ENCODE data around the gene ITPKC.
"Not testable (repeated sequence)": the region's sequence is repeated elsewhere in the genome, so short reads cannot be mapped to it uniquely, and the experiment has no call there.

ITPKC gene

DNA sequence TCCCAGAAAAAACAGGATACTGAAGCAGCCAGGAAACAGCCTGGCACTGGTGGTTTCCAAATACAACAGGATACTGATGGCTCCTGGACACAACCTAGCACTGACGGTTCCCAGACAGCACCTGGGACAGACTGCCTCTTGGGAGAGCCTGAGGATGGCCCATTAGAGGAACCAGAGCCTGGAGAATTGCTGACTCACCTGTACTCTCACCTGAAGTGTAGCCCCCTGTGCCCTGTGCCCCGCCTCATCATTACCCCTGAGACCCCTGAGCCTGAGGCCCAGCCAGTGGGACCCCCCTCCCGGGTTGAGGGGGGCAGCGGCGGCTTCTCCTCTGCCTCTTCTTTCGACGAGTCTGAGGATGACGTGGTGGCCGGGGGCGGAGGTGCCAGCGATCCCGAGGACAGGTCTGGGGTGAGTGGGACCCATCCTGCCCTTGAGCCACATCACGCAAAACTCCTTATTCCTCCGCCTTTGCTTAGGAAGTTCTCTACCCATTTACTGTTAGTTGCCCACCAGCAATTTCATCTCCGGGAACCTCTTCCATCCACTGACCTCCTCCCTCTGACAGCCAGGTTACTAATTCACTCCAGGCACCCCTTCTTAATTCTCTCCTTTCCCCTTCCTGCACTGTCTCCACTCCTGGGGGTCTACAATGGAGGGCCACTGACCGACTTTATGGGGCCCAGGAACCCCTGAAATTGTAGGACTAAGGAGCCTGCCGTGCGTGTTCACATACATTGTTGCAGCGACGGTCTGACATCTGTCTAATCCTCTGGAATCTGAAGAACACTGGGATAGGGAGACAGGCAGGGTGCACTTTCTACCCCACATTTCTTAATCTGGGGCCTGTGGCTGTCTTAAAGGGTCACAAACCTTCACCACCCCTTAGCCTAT is 1.2 kb downstream of the ITPKC start:
- no peak for DNase-seq

DNA sequence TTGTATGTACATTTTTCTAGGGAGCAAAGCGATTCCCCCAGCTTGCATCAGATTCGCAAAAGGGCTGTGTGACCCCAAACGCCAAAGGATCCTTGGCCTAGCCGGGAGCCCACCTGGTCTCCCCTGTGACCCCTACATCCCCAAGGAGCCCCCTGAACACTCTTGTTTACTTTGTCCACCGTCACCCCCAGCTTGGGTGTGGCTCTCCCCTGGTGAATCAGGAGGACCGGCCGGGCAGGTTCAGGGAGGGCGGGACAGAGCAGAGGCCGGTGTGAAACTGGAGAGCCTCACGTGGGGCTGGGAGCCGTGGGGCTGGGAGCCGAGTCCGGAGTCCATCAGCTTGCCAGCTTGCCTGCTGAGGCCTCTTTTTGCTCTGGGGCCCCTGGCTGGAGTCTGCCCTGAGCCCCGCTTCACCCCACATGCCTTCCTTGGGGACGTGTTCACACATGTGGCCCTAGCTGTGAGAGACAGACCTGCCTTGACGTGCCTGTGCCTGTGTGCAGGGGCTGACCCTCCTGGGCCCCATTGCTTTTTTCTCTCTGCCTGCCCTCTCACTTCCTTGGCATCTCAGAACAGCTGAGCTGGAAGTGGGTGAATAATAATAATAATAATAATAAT is 2.0 kb downstream of the ITPKC start:
- no peak for DNase-seq

DNA sequence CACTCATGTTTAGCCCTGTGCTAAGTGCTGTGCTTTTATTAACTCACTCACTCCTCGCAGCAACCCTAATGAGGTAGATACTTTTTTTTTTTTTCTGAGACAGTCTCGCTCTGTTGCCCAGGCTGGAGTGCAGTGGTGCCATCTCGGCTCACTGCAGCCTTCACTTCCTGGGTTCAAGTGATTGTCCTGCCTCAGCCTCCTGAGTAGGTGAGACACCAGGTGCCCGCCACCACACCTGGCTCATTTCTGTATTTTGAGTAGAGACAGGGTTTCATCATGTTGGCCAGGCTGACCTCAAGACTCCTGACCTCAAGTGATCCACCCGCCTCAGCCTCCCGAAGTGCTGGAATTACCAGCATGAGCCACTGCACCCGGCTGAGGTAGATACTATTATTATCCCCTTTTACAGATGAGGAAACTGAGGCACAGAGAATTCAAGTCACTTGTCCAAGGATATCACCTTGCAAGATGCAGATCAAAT is 2.5 kb downstream of the ITPKC start:
- no peak for DNase-seq

DNA sequence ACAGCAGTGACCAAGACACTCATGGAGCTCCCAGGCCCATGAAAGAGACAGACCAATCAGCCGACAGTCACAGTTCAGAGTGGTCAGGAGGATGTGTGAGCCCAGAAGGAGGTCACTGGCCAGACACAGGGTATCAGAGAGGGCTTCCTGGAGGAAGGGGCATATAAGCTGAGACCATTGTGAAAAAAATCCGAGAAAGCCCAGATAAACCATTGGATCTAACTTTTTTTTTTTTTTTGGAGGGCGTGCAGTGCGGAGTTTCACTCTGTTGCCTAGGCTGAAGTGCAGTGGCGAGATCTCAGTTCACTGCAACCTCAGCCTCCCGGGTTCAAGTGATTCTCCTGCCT is 4.2 kb downstream of the ITPKC start:
- no peak for DNase-seq

DNA sequence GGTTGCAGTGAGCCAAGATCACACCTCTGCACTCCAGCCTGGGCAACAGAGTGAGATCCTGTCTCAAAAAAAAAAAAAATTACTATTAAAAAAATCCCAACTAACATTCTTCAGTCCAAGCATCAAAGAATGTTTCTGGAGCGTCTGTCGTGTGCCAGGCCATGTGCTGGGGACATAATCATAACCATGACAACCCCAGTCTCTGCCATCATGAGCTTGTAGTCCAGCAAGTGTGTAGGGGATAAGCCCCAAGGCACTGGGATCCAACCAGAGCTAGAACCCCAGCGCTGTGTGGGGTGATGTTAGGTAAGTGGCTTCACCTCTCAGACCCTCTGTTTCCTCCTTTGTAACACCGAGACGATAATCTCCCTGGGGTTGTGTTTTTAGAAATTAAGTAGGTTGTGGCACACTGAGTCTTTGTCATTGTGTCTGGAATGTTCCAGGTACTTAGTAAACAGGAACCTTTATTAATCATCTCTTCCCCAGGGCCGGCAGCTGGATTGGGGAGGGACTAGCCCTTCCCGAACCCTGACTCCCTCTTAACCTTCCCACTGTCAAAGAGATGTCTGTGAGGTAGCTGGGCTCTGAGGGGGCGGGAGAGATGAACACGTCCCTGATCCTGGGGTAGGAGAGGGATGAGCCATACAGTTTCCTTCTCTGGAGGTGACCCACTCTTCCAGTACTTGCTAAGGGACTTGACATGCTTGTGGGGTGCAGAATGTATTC is 5.2 kb downstream of the ITPKC start:
- no peak for DNase-seq

DNA sequence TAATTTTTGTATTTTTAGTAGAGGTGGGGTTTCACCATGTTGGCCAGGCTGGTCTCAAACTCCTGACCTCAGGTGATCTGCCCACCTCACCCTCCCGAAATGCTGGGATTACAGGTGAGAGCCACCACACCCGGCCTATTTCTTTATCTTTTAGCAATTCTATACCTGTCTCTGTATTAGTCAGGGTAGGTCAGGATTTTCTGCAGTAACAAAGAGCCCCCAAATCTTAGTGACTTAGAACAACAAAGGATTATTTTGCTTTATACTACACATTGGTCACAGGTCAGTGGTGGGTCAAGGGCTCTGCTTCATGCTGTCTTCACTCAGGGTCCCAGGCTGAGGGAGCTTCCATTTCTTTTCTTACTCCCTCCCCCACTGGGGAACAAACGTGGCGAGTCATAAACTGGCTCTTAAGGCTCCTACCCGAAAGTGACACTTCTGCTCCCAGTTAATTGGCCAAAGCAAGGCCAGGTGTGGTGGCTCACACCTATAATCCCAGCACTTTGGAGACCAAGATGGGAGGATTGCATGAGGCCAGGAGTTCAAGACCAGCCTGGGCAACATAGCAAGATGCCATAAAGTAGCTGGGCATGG is 6.8 kb downstream of the ITPKC start:
- no peak for DNase-seq

DNA sequence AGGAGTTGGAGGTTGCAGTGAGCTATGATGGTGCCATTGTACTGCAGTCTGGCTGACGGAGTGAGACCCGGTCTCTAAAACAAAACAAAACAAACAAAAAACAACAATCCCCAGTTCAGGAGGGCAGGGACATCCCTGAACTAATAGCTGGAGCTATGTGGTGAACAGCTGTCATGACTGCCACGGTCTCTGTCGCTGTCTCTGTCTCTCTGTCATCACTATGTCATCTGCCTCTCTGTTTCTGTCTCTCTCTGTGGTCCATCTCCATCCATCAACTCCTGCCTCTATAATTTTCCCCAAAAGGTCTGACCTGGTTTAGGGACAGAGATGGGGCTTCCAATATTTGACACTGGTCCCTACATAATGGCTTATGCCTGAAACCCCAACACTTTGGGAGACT is 7.4 kb downstream of the ITPKC start:
- no peak for DNase-seq

DNA sequence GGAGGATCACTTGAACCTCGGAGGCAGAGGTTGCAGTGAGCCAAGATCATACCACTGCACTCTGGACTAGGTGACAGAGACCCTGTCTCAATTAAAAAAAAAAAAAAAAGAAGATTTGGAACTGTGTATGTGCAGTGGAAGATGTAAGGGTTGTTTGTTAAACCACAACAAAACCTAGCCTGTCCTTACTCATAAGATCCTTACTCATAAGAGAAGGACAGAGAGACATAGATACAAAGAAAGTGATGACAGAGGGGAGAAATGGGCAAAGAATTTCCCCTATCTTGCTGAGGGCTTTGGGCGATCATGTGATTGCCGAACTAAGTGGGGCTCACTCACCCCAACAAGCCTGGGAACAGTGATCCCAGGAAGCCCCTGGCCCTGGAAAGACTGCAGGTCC is 7.9 kb downstream of the ITPKC start:
- DNase-seq = no peak

DNA sequence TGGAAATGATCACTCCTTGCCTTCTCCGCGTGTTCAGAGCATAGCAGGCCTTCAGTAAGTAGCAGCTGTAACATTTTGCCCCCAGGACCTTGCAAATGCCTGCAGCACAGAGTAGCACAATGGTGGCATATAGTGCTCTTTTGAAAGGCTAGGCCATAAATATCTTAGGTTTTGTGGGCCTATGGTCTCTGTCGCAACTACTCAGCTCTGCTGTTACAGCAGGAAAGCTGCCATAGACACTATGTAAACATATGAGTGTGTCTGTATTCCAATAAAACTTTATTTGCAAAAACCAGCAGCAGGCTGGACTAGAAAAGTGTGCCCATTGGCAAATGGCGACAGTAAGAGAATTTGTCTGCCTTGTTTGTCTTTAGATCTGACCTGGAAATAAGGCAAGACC is 9.4 kb downstream of the ITPKC start:
- no peak for DNase-seq

DNA sequence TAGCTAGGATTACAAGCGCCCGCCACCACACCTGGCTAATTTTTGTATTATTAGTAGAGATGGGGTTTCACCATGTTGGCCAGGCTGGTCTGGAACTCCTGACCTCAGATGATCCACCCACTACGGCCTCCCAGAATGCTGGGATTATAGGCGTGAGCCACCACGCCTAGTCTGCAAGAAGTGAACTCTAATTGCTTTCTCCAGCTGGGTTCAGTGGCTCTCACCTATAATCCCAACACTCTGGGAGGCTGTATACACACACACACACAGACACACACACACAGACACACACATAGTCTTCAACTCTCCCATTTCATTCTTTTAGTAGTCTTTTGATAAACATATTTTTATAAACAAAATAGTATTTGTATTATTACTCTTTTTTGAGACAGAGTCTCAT is 13.2 kb downstream of the ITPKC start:
- DNase-seq = not testable (repeated sequence)

DNA sequence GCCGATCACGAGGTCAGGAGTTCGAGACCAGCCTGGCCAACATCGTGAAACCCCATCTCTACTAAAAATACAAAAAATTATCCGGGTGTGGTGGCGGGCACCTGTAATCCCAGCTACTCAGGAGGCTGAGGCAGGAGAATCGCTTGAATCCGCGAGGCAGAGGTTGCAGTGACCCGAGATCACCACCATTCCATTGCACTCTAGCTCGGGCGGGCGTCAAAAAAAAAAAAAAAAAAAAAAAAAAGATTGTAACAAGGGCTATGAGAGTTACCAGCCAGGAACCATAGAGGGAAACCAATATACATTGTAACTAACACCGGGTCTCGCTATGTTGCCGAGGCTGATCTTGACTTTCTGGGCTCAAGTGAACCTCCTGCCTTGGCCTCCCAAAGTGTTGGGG is 15.4 kb downstream of the ITPKC start:
- not testable (repeated sequence) for DNase-seq

DNA sequence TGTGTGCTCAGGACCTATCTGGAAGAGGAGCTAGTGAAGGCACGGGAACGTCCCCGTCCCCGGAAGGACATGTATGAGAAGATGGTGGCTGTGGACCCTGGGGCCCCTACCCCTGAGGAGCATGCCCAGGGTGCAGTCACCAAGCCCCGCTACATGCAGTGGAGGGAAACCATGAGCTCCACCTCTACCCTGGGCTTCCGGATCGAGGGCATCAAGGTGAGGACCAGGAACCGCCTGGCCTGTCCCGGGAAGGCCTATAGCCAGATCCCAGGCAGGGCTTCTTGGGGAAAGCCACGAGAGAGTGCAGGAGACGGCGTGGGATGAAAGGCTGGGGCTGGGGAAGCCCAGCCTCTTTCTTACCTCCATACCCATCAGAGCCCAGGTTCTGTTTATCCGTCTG is 16.2 kb downstream of the ITPKC start:
- no peak for DNase-seq

DNA sequence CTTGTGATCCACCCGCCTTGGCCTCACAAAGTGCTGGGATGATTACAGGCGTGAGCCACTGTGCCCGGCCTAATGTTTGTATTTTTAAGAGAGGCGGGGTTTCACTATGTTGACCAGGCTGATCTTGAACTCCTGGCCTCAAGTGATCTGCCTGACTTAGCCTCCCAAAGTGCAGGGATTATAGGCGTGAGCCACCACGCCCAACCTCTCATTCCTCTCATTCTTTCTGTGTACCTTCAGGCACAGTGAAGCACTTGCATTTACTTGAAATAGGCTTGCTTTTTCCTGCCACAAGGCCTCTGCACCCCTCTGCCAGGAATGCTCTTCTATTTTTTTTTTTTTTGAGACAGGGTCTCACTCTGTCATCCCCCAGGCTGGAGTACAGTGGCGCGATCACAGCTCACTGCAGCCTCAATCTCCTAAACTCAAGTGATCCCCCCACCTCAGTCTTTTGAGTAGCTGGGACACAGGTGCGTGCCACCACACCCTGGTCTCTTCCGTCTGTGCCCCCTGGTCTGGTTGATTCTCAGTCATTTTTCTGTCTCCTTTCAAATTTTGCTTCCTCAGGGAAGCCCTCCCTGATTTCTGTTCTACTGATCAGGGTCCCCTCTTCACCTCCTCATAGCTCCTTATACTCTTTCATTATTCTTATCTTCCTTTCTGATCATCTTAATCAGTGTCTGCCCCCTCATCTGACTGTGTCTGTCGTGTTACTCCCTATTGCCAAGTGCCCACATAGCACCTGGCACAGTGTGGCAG is 18.3 kb downstream of the ITPKC start:
- DNase-seq = no peak

DNA sequence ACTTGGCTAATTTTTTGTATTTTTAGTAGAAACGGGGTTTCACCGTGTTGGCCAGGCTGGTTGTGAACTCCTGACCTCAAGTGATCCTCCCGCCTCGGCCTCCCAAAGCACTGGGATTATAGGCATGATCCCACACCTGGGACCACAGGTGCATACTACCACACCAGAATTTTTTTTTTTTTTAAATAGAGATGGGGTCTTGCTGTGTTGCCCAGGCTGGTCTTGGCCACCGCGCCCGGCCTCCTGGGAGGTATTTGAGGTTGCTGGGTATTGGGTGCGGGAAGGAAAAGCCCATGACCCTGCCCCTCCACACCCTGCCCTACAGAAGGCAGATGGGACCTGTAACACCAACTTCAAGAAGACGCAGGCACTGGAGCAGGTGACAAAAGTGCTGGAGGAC is 19.7 kb downstream of the ITPKC start:
- no peak for DNase-seq

DNA sequence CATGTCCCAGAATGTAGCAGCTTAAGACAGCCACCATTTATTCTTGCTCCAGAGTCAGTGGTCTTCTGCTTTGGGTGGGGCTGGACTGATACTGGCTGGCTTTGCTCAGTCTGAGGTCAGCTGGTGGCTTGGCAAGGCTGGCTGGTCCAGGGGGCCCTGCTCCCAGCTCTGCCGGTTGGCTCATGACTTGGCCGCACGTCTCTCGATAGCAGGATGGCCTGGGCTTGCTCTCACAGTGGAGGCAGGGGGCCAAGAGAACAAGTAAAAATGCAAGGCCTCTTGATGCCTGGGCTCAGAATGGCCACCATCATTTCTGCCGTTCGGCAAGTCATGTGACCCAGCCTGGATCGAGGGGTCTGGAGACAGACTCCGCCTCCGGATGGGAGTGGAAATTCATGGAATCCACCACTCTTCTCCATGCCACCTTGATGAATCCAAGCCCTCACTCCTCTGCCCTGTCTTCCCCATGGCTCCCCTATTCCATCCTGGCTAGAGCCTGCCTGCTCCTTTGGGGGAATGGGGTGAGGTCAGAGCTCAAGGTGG is 20.3 kb downstream of the ITPKC start:
- DNase-seq = no peak

DNA sequence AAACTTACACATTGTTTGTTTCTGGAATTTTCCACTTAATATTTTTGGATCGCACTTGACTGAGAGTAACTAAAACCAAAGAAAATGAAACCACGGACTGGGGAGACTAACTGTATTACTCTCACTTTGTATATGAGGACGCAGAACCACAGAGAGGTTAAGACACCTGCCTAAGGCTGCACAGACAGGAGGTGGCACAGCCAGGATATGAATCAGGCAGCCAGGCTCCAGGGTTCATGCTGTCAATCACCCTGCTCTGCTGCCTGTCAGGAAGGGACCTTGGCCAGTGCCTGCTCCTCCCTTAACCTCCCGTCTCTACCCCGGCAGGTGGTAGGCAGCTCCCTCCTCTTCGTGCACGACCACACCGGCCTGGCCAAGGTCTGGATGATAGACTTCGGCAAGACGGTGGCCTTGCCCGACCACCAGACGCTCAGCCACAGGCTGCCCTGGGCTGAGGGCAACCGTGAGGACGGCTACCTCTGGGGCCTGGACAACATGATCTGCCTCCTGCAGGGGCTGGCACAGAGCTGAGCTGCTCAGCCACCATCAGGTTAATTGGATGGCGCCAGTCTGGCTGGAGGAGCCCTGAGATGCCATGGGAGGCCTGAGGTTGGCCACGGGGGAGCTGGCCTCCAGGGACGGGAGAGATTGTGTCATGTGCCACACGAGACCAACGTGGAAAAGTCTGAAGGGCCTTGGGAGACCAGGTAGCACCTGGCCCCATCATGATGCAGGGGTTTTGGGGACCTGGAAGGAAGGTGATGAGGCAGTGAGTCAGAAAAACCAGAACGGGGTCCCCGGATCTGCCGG is 22.3 kb downstream of the ITPKC start:
- no peak for DNase-seq

DNA sequence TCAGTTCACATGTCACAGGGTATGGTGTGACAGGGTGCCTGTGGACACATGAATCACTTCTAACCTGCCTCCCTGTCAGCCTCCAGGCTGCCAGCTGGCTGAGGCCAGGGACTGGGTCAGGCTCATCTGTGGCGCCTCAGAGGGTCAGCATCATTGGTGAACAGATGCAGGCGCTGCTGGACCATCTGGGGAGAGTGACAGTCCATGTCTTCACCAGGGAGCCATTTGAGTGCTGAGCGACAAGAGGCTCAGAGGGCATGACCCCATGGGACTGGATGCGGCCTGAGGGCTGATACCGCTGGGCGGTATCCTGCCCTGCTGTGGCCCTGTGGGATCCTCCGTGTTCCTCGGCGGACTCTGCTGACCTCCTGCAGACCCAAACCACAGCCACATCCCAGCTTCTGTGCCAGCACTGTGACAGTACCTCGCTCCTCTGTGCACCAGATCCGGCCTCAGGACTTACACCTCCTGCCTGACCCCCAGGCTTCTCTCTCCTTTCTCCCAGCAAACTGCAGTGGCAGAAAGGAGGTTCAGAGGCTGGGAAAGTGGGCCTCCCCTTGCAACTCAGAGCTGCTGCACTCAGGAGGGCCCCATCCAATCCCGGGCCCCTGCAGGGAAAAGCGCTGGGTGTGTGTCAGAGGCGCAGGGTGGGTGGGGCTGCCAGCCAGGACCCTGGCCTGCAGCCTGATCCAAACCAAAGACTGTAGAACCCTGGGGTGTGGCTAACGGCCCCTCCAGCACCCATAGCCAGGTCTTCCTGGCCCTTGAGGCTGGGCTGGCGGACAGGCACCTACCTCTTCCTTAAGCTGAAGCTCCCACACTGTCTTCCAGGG is 23.2 kb downstream of the ITPKC start:
- DNase-seq = no peak

DNA sequence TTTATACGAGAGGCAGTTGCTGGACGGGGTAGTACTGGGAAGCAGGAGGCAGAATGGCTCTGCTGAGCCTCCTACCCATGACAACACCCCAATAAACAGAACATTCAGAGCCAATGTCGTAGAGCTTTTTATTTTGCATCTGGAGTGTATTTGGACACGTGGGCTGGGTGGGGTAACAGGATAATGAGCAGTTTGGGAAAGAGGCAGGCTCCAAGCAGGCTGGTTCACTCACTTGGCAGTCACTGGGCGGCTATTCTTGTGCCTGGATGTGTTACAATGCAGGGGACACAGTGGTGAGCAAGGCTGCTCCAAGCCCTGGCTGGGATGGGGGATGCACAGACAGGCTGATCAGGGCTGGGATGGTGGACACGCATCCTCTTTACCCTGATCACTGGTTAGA is 23.8 kb downstream of the ITPKC start:
- DNase-seq = no peak

DNA sequence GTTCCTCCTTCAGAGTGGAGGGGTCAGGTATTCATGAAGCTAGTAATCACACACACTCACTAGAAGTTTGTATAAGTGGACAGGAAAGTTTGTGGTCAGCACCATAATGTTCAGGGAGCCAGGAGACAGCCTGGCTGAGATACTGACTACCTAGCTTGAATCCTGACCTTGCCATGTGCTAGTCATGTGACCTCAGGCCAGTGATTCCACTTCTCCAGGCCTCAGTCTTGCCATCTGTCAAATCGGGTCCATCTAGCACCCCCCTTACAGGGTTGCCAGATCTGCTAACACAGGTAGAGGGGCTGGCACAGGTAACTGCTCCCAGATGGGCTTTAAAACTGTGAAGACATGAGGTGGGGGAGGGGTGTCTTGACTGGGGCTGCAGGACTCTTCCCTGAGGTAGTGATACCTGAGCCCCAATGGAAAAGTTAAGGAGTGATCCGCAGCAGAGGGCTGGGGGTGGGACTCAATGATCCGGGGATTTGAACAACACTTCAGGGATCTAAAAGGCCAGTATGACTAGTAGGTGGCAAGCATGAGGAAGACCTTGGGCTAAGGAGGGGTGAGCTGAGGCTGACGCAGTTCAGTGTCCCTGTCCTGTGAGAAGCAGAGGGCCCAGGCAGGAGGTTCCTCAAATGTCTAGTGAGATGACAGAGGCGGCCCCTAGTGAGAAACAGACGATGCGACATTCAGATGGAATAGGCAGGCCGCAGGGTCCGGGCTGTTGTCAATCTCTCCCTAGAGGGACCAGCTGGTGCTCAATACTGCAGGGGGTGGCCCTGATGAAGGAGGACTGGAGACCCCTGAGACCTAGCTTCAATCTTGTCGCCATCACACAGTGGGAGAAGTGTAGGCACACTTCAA is 24.8 kb downstream of the ITPKC start:
- no peak for DNase-seq

Measured in fibroblast of skin of scalp (primary cell).